ENCODE measurements around the gene SPOCD1. TPM values are rescaled to one million over a fixed set of nuclear protein-coding genes. Genes with fewer than 3 reads are reported as not detected.
A peak's percentile ranks its signal among the peaks of the same experiment; 100 is the strongest.
"Not testable (repeated sequence)": the region's sequence is repeated elsewhere in the genome, so short reads cannot be mapped to it uniquely, and the experiment has no call there.

SPOCD1 gene
- total RNA-seq, 1 donor from 2014 or later: 28.0 TPM

DNA sequence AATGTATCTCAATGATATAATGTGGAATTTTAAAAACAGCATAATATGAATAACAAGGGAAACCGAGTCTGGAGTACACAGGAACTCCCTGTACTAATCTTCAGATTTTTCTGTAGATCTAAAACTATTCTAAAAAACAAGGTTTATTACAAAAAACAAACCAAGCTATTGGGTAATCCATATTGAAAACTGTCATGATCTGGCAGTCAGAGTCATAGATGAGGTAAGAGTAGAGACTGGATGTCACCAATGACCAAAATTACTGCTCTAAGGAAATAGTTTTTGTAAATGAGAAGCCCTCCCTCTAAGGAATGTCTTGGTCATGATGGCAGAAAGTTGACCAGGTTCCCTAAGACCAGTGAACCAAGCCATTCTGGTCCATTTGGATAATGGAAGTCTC, 2.4 kb upstream of the SPOCD1 start:
- H3K27me3 Mint-ChIP-seq (ENCODE audit: low read depth, unreplicated experiment): peaks cover 2% of the 10 kb centered on the region
- no peaks in the 10 kb centered on the region for H3K36me3 Mint-ChIP-seq (ENCODE audit: low read depth, unreplicated experiment)
- H3K4me1 ChIP-seq (ENCODE audit: insufficient read depth, low read length): no peaks in the 10 kb centered on the region
- no peak overlapping the region for H3K4me3 ChIP-seq (ENCODE audit: insufficient read depth, low read depth, low read length)
- DNase-seq (ENCODE audit: low read depth) (no peak), FAIRE-seq (no peak)
- H3K9me3 Mint-ChIP-seq (ENCODE audit: unreplicated experiment): no peaks in the 10 kb centered on the region
- no peaks in the 10 kb centered on the region for H3K36me3 ChIP-seq (ENCODE audit: insufficient read depth, low read length)
- H2AFZ ChIP-seq (ENCODE audit: low read depth, low read length): no peak overlapping the region
- H3K4me2 ChIP-seq (ENCODE audit: low read length): no peak overlapping the region
- H3K27ac Mint-ChIP-seq (ENCODE audit: unreplicated experiment): no peak overlapping the region
- no peaks in the 10 kb centered on the region for H3K4me1 Mint-ChIP-seq (ENCODE audit: low read depth, unreplicated experiment)
- H3K9ac ChIP-seq (ENCODE audit: low read length): no peak overlapping the region
- H3K79me2 ChIP-seq (ENCODE audit: insufficient read depth, low read length): no peaks in the 10 kb centered on the region
- H3K9me3 ChIP-seq (ENCODE audit: insufficient read depth, low read depth, low read length): no peaks in the 10 kb centered on the region
- H3K4me3 Mint-ChIP-seq (ENCODE audit: unreplicated experiment): no peak overlapping the region
- H3K27ac ChIP-seq (ENCODE audit: low read depth, low read length): no peak overlapping the region
- no peaks in the 10 kb centered on the region for H4K20me1 ChIP-seq (ENCODE audit: insufficient read depth, low read length)
- H3K27me3 ChIP-seq (ENCODE audit: insufficient read depth, low read length): no peaks in the 10 kb centered on the region
- TF ChIP-seq, protein P1, sequence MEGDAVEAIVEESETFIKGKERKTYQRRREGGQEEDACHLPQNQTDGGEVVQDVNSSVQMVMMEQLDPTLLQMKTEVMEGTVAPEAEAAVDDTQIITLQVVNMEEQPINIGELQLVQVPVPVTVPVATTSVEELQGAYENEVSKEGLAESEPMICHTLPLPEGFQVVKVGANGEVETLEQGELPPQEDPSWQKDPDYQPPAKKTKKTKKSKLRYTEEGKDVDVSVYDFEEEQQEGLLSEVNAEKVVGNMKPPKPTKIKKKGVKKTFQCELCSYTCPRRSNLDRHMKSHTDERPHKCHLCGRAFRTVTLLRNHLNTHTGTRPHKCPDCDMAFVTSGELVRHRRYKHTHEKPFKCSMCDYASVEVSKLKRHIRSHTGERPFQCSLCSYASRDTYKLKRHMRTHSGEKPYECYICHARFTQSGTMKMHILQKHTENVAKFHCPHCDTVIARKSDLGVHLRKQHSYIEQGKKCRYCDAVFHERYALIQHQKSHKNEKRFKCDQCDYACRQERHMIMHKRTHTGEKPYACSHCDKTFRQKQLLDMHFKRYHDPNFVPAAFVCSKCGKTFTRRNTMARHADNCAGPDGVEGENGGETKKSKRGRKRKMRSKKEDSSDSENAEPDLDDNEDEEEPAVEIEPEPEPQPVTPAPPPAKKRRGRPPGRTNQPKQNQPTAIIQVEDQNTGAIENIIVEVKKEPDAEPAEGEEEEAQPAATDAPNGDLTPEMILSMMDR (IDR thresholded peaks at IDR 0.05; ENCODE audit: insufficient read depth, low read depth, low read length): no peak
- no peak for TF ChIP-seq EZH2 (IDR thresholded peaks at IDR 0.05; ENCODE audit: insufficient read depth, low read length)

- H3K4me1 Mint-ChIP-seq (ENCODE audit: low read depth, unreplicated experiment); H3K4me3 Mint-ChIP-seq (ENCODE audit: unreplicated experiment); H3K27ac Mint-ChIP-seq (ENCODE audit: unreplicated experiment); H3K9me3 Mint-ChIP-seq (ENCODE audit: unreplicated experiment); H3K36me3 Mint-ChIP-seq (ENCODE audit: low read depth, unreplicated experiment); H3K4me1 ChIP-seq (ENCODE audit: insufficient read depth, low read length); H3K27ac ChIP-seq (ENCODE audit: low read depth, low read length); DNase-seq (ENCODE audit: low read depth); FAIRE-seq; H2AFZ ChIP-seq (ENCODE audit: low read depth, low read length); H3K9ac ChIP-seq (ENCODE audit: low read length); H3K27me3 Mint-ChIP-seq (ENCODE audit: low read depth, unreplicated experiment); H3K4me3 ChIP-seq (ENCODE audit: insufficient read depth, low read depth, low read length); H3K79me2 ChIP-seq (ENCODE audit: insufficient read depth, low read length); H3K36me3 ChIP-seq (ENCODE audit: insufficient read depth, low read length); H3K27me3 ChIP-seq (ENCODE audit: insufficient read depth, low read length); H4K20me1 ChIP-seq (ENCODE audit: insufficient read depth, low read length); H3K9me3 ChIP-seq (ENCODE audit: insufficient read depth, low read depth, low read length); H3K4me2 ChIP-seq (ENCODE audit: low read length): not testable (repeated sequence)
Observed at GRCh38 chr1:31816947-31817346, 1.1 kb upstream of the SPOCD1 start.

- H3K9ac ChIP-seq (ENCODE audit: low read length); H3K27me3 ChIP-seq (ENCODE audit: insufficient read depth, low read length); H3K27me3 Mint-ChIP-seq (ENCODE audit: low read depth, unreplicated experiment); H3K36me3 ChIP-seq (ENCODE audit: insufficient read depth, low read length); H3K9me3 ChIP-seq (ENCODE audit: insufficient read depth, low read depth, low read length); FAIRE-seq; H3K36me3 Mint-ChIP-seq (ENCODE audit: low read depth, unreplicated experiment); H2AFZ ChIP-seq (ENCODE audit: low read depth, low read length); H3K79me2 ChIP-seq (ENCODE audit: insufficient read depth, low read length); H3K4me1 ChIP-seq (ENCODE audit: insufficient read depth, low read length); DNase-seq (ENCODE audit: low read depth); H3K4me2 ChIP-seq (ENCODE audit: low read length); H3K27ac Mint-ChIP-seq (ENCODE audit: unreplicated experiment); H3K4me3 ChIP-seq (ENCODE audit: insufficient read depth, low read depth, low read length); H4K20me1 ChIP-seq (ENCODE audit: insufficient read depth, low read length); H3K27ac ChIP-seq (ENCODE audit: low read depth, low read length); H3K4me3 Mint-ChIP-seq (ENCODE audit: unreplicated experiment); H3K4me1 Mint-ChIP-seq (ENCODE audit: low read depth, unreplicated experiment); H3K9me3 Mint-ChIP-seq (ENCODE audit: unreplicated experiment): not testable (repeated sequence)
Observed at GRCh38 chr1:31816501-31816900, 679 bp upstream of the SPOCD1 start.

GRCh38 chr1:31815307-31815645, 546 bp downstream of the SPOCD1 start:
- Mint-ChIP-seq H3K27me3 (ENCODE audit: low read depth, unreplicated experiment) (peaks cover 2% of the 10 kb centered on the region), H3K27ac (ENCODE audit: unreplicated experiment) (no peak overlapping the region), H3K9me3 (ENCODE audit: unreplicated experiment) (no peaks in the 10 kb centered on the region), H3K4me3 (ENCODE audit: unreplicated experiment) (peak overlapping the region; percentile 80), H3K36me3 (ENCODE audit: low read depth, unreplicated experiment) (no peaks in the 10 kb centered on the region), H3K4me1 (ENCODE audit: low read depth, unreplicated experiment) (no peaks in the 10 kb centered on the region)
- H3K27ac ChIP-seq (ENCODE audit: low read depth, low read length): no peak overlapping the region
- TF ChIP-seq, protein P1 (IDR thresholded peaks at IDR 0.05; ENCODE audit: insufficient read depth, low read depth, low read length): no peak
- TF ChIP-seq EZH2 (IDR thresholded peaks at IDR 0.05; ENCODE audit: insufficient read depth, low read length): no peak
- no peaks in the 10 kb centered on the region for H3K27me3 ChIP-seq (ENCODE audit: insufficient read depth, low read length)
- H3K9ac ChIP-seq (ENCODE audit: low read length): peak overlapping the region; percentile 49
- H3K4me1 ChIP-seq (ENCODE audit: insufficient read depth, low read length): no peaks in the 10 kb centered on the region
- H3K9me3 ChIP-seq (ENCODE audit: insufficient read depth, low read depth, low read length): no peaks in the 10 kb centered on the region
- H3K79me2 ChIP-seq (ENCODE audit: insufficient read depth, low read length): no peaks in the 10 kb centered on the region
- H3K4me2 ChIP-seq (ENCODE audit: low read length): peak overlapping the region; percentile 75
- no peaks in the 10 kb centered on the region for H4K20me1 ChIP-seq (ENCODE audit: insufficient read depth, low read length)
- no peak for FAIRE-seq
- peak overlapping the region; percentile 78 for H2AFZ ChIP-seq (ENCODE audit: low read depth, low read length)
- peak overlapping the region; percentile 40 for H3K4me3 ChIP-seq (ENCODE audit: insufficient read depth, low read depth, low read length)
- no peaks in the 10 kb centered on the region for H3K36me3 ChIP-seq (ENCODE audit: insufficient read depth, low read length)
- DNase-seq (ENCODE audit: low read depth): no peak
